ENCODE measurements around the gene HLX. TPM values are rescaled to one million over a fixed set of nuclear protein-coding genes. Genes with fewer than 3 reads are reported as not detected.

The HLX gene
- total RNA-seq, 4 donors from 2014 or later: 1.9 to 11.1 (median 3.5) TPM

GRCh38 chr1:220921498-220921897 lies 42.3 kb downstream of the HLX start:
- DNase-seq (ENCODE audit: low spot score in 2 of 2): no peak
- no peak for TF ChIP-seq POLR2A (IDR thresholded peaks at IDR 0.05)
- TF ChIP-seq EP300 (IDR thresholded peaks at IDR 0.05): no peak
- TF ChIP-seq, protein P1, sequence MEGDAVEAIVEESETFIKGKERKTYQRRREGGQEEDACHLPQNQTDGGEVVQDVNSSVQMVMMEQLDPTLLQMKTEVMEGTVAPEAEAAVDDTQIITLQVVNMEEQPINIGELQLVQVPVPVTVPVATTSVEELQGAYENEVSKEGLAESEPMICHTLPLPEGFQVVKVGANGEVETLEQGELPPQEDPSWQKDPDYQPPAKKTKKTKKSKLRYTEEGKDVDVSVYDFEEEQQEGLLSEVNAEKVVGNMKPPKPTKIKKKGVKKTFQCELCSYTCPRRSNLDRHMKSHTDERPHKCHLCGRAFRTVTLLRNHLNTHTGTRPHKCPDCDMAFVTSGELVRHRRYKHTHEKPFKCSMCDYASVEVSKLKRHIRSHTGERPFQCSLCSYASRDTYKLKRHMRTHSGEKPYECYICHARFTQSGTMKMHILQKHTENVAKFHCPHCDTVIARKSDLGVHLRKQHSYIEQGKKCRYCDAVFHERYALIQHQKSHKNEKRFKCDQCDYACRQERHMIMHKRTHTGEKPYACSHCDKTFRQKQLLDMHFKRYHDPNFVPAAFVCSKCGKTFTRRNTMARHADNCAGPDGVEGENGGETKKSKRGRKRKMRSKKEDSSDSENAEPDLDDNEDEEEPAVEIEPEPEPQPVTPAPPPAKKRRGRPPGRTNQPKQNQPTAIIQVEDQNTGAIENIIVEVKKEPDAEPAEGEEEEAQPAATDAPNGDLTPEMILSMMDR (IDR thresholded peaks at IDR 0.05): no peak
- TF ChIP-seq POLR2AphosphoS5 (IDR thresholded peaks at IDR 0.05): no peak
- Histone ChIP-seq H3K36me3 (no peaks in the 10 kb centered on the region), H3K4me1 (no peaks in the 10 kb centered on the region), H3K9me3 (no peaks in the 10 kb centered on the region), H3K27me3 (peaks cover 2% of the 10 kb centered on the region), H3K4me3 (no peak overlapping the region), H3K27ac (no peak overlapping the region)
- WGBS: 93% methylated on average over 2 of the region's 2 CpGs

GRCh38 chr1:220921971-220922635 lies 42.9 kb downstream of the HLX start:
- H3K4me1 ChIP-seq: no peaks in the 10 kb centered on the region
- H3K4me3 ChIP-seq: no peak overlapping the region
- no peak overlapping the region for H3K27ac ChIP-seq
- H3K36me3 ChIP-seq: no peaks in the 10 kb centered on the region
- TF ChIP-seq, protein P1 (IDR thresholded peaks at IDR 0.05): no peak
- TF ChIP-seq EP300 (IDR thresholded peaks at IDR 0.05) (no peak), POLR2A (IDR thresholded peaks at IDR 0.05) (no peak), POLR2AphosphoS5 (IDR thresholded peaks at IDR 0.05) (no peak)
- no peak for DNase-seq (ENCODE audit: low spot score in 2 of 2)
- no peaks in the 10 kb centered on the region for H3K9me3 ChIP-seq
- peaks cover 2% of the 10 kb centered on the region for H3K27me3 ChIP-seq
- WGBS: 62% methylated on average over 8 of the region's 8 CpGs

DNA sequence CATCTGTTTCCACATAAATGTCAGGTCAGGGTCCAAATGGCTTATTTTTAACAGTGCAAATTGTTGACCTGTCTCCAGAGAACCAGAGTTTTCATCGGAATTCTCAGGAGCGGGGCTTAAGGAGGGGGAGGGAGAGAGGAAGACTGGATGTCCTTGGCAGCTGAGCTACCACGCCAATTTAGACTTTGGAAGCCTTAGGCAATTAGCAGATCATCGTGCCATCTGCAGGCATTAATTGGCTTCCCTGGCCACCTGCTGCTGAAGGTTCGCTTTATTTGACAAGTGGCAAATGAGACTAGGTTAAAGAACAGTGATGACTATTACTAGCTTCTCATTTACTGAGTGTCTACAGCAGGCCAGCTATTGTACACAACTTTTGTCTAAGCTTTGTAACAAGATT lies 43.7 kb downstream of the HLX start:
- Histone ChIP-seq H3K36me3 (no peaks in the 10 kb centered on the region), H3K27ac (no peak overlapping the region), H3K4me1 (no peaks in the 10 kb centered on the region), H3K27me3 (no peaks in the 10 kb centered on the region), H3K9me3 (no peaks in the 10 kb centered on the region), H3K4me3 (no peak overlapping the region)
- TF ChIP-seq POLR2A (IDR thresholded peaks at IDR 0.05): no peak
- no peak for TF ChIP-seq EP300 (IDR thresholded peaks at IDR 0.05)
- TF ChIP-seq, protein P1 (IDR thresholded peaks at IDR 0.05): no peak
- no peak for TF ChIP-seq POLR2AphosphoS5 (IDR thresholded peaks at IDR 0.05)
- DNase-seq (ENCODE audit: low spot score in 2 of 2): no peak
- WGBS: 71% methylated on average over 5 of the region's 5 CpGs

DNA sequence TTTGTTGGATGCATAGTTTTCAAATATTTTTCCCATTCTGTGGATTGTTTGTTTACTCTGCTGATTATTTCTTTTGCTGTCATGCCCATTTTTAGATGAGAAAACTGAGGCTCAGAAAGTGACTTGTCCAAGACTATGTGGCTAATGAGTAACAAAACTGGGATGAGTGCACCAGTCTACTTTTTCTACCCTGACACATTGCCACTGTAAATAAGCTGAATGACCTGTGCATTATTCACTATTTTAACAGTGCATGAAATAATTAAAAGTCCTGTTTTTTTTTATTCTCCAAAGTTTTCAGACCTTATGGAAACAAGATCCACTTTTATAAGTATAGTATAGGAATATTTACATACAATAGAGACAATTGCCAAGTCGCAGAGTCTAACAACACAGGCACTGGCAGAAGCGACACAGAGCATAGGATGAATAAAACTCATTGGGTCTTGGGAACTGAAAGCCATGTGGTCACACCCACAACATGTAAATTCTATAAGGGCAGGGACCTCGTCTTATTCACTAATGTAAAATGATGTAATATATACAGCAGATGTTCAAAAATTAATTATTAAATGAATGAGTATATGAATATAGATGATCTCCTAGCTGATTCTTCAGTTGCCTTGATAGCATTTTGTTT lies 45.2 kb downstream of the HLX start:
- no peak for DNase-seq (ENCODE audit: low spot score in 2 of 2)
- WGBS: 78% methylated on average over 3 of the region's 3 CpGs
- Histone ChIP-seq H3K27ac (no peak overlapping the region), H3K4me1 (no peaks in the 10 kb centered on the region), H3K4me3 (no peak overlapping the region), H3K36me3 (no peaks in the 10 kb centered on the region), H3K9me3 (no peaks in the 10 kb centered on the region), H3K27me3 (no peaks in the 10 kb centered on the region)
- TF ChIP-seq POLR2A (IDR thresholded peaks at IDR 0.05): no peak
- TF ChIP-seq POLR2AphosphoS5 (IDR thresholded peaks at IDR 0.05): no peak
- TF ChIP-seq EP300 (IDR thresholded peaks at IDR 0.05): no peak
- TF ChIP-seq, protein P1 (IDR thresholded peaks at IDR 0.05): no peak

- H3K4me1 ChIP-seq: no peaks in the 10 kb centered on the region
- no peak overlapping the region for H3K4me3 ChIP-seq
- no peaks in the 10 kb centered on the region for H3K27me3 ChIP-seq
- no peaks in the 10 kb centered on the region for H3K9me3 ChIP-seq
- TF ChIP-seq POLR2A (IDR thresholded peaks at IDR 0.05) (no peak), POLR2AphosphoS5 (IDR thresholded peaks at IDR 0.05) (no peak), EP300 (IDR thresholded peaks at IDR 0.05) (no peak)
- TF ChIP-seq, protein P1 (IDR thresholded peaks at IDR 0.05): no peak
- H3K36me3 ChIP-seq: no peaks in the 10 kb centered on the region
- no peak overlapping the region for H3K27ac ChIP-seq
- 81% methylated on average over 2 of the region's 2 CpGs for WGBS
- no peak for DNase-seq (ENCODE audit: low spot score in 2 of 2)
These were observed 46.5 kb downstream of the HLX start for GRCh38 chr1:220925707-220926106.
